Measurements from ENCODE around the gene PKD1L1. TPM values are rescaled to one million over a fixed set of nuclear protein-coding genes. Genes with fewer than 3 reads are reported as not detected.

The PKD1L1 gene
- total RNA-seq, 1 experiment from 2014 or later = 0.07 TPM

GRCh38 chr7:47792521-47793121, 155.6 kb downstream of the PKD1L1 start:
- no peak for TF ChIP-seq ZNF138 (CRISPR knock-in tag; conservative IDR thresholded peaks at IDR 0.05)
- no peak for TF ChIP-seq FOXP1 (CRISPR knock-in tag; IDR thresholded peaks at IDR 0.05; ENCODE audit: borderline replicate concordance)
- TF ChIP-seq RELA (CRISPR knock-in tag; IDR thresholded peaks at IDR 0.05; ENCODE audit: borderline replicate concordance) = no peak
- no peak for TF ChIP-seq JAZF1 (CRISPR knock-in tag; IDR thresholded peaks at IDR 0.05)
- TF ChIP-seq, protein P1, sequence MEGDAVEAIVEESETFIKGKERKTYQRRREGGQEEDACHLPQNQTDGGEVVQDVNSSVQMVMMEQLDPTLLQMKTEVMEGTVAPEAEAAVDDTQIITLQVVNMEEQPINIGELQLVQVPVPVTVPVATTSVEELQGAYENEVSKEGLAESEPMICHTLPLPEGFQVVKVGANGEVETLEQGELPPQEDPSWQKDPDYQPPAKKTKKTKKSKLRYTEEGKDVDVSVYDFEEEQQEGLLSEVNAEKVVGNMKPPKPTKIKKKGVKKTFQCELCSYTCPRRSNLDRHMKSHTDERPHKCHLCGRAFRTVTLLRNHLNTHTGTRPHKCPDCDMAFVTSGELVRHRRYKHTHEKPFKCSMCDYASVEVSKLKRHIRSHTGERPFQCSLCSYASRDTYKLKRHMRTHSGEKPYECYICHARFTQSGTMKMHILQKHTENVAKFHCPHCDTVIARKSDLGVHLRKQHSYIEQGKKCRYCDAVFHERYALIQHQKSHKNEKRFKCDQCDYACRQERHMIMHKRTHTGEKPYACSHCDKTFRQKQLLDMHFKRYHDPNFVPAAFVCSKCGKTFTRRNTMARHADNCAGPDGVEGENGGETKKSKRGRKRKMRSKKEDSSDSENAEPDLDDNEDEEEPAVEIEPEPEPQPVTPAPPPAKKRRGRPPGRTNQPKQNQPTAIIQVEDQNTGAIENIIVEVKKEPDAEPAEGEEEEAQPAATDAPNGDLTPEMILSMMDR (IDR thresholded peaks at IDR 0.05) = no peak
- TF ChIP-seq, protein P2, sequence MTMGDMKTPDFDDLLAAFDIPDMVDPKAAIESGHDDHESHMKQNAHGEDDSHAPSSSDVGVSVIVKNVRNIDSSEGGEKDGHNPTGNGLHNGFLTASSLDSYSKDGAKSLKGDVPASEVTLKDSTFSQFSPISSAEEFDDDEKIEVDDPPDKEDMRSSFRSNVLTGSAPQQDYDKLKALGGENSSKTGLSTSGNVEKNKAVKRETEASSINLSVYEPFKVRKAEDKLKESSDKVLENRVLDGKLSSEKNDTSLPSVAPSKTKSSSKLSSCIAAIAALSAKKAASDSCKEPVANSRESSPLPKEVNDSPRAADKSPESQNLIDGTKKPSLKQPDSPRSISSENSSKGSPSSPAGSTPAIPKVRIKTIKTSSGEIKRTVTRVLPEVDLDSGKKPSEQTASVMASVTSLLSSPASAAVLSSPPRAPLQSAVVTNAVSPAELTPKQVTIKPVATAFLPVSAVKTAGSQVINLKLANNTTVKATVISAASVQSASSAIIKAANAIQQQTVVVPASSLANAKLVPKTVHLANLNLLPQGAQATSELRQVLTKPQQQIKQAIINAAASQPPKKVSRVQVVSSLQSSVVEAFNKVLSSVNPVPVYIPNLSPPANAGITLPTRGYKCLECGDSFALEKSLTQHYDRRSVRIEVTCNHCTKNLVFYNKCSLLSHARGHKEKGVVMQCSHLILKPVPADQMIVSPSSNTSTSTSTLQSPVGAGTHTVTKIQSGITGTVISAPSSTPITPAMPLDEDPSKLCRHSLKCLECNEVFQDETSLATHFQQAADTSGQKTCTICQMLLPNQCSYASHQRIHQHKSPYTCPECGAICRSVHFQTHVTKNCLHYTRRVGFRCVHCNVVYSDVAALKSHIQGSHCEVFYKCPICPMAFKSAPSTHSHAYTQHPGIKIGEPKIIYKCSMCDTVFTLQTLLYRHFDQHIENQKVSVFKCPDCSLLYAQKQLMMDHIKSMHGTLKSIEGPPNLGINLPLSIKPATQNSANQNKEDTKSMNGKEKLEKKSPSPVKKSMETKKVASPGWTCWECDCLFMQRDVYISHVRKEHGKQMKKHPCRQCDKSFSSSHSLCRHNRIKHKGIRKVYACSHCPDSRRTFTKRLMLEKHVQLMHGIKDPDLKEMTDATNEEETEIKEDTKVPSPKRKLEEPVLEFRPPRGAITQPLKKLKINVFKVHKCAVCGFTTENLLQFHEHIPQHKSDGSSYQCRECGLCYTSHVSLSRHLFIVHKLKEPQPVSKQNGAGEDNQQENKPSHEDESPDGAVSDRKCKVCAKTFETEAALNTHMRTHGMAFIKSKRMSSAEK (CRISPR knock-in tag; IDR thresholded peaks at IDR 0.05; ENCODE audit: borderline replicate concordance) = no peak
- TF ChIP-seq ZNF219 (CRISPR knock-in tag; IDR thresholded peaks at IDR 0.05; ENCODE audit: borderline replicate concordance) = no peak
- no peak for TF ChIP-seq NR3C1 (CRISPR knock-in tag; conservative IDR thresholded peaks at IDR 0.05; ENCODE audit: low read depth)
- TF ChIP-seq ZNF512 (CRISPR knock-in tag; IDR thresholded peaks at IDR 0.05; ENCODE audit: borderline replicate concordance) = no peak
- no peak overlapping the region for H3K4me3 Mint-ChIP-seq
- H3K27ac Mint-ChIP-seq = no peak overlapping the region
- ChIA-PET POLR2A (no interaction called here), CTCF (interaction anchor here (0.8 to 1.5 kb wide), 2 partner anchors 27 to 526 kb away, joined by 3 to 4 read pairs; no protein-coding TSS in a partner anchor)
- no peaks in the 10 kb centered on the region for H3K27me3 Mint-ChIP-seq (ENCODE audit: low read depth)
- ATAC-seq = peak; percentile 75
- H3K9me3 Mint-ChIP-seq = peaks cover 12% of the 10 kb centered on the region; the same call in 1 of the 2 replicates
- no peak for DNase-seq (ENCODE audit: low spot score)
- H3K4me1 Mint-ChIP-seq = no peaks in the 10 kb centered on the region
- no peaks in the 10 kb centered on the region for H3K36me3 Mint-ChIP-seq

DNA sequence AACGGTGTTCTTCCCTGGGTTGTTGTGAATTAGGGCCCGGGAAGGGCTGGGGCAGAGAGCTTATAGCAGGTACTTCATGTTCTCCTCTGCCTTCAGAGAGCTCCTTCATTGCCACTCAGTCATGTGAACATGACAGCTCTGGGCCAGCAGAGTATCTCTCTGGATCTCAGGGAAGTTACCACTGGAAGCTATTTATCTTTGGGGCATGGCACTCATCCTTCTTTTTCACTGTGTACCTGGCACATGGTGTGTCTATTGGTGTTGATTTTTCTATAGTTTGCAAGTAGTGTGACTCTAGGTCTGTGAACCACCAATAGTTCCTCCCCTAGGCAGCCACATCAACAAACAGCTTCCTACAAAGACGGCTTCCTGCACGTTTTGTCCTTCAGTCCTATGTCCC, 156.6 kb downstream of the PKD1L1 start:
- Mint-ChIP-seq H3K27me3 (ENCODE audit: low read depth) (no peaks in the 10 kb centered on the region), H3K9me3 (peaks cover 12% of the 10 kb centered on the region; the same call in 1 of the 2 replicates), H3K4me1 (peaks cover under 1% of the 10 kb centered on the region; the same call in 1 of the 2 replicates), H3K27ac (no peak overlapping the region), H3K4me3 (no peak overlapping the region), H3K36me3 (no peaks in the 10 kb centered on the region)
- ATAC-seq = no peak
- ChIA-PET CTCF (interaction anchor here (0.8 to 1.5 kb wide), 2 partner anchors 28 to 525 kb away, joined by 3 to 4 read pairs; no protein-coding TSS in a partner anchor), POLR2A (no interaction called here)
- no peak for DNase-seq (ENCODE audit: low spot score)
- TF ChIP-seq HMGXB4 (CRISPR knock-in tag; IDR thresholded peaks at IDR 0.05) = no peak
- no peak for TF ChIP-seq CREB1 (CRISPR knock-in tag; IDR thresholded peaks at IDR 0.05)
- TF ChIP-seq TP53 (CRISPR knock-in tag; IDR thresholded peaks at IDR 0.05) = no peak
- TF ChIP-seq NFE2L1 (CRISPR knock-in tag; IDR thresholded peaks at IDR 0.05) = no peak
- TF ChIP-seq NFATC4 (CRISPR knock-in tag; IDR thresholded peaks at IDR 0.05) = no peak
- TF ChIP-seq TEAD4 (CRISPR knock-in tag; IDR thresholded peaks at IDR 0.05) = no peak
- TF ChIP-seq RORB (CRISPR knock-in tag; IDR thresholded peaks at IDR 0.05) = no peak
